ENCODE data around the gene FNBP1.

DNA sequence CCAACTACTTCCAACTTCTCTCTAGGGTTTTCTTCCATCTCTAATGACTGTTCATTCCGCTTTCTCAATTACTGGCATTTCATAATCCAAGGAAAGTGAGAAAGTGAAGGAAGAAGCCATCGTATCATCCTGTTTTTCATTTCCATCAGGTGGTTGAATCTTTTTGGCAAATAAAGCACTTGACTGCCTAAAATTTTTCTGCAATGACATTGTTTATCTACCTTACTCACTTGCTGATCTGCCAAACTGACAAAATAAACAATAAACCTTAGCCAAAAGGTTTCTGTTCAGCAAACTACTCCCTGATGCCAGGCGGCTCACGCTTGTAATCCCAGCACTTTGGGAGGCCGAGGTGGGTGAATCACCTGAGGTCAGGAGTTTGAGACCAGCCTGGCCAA is 18.4 kb downstream of the FNBP1 start:
- TF ChIP-seq, protein P1, sequence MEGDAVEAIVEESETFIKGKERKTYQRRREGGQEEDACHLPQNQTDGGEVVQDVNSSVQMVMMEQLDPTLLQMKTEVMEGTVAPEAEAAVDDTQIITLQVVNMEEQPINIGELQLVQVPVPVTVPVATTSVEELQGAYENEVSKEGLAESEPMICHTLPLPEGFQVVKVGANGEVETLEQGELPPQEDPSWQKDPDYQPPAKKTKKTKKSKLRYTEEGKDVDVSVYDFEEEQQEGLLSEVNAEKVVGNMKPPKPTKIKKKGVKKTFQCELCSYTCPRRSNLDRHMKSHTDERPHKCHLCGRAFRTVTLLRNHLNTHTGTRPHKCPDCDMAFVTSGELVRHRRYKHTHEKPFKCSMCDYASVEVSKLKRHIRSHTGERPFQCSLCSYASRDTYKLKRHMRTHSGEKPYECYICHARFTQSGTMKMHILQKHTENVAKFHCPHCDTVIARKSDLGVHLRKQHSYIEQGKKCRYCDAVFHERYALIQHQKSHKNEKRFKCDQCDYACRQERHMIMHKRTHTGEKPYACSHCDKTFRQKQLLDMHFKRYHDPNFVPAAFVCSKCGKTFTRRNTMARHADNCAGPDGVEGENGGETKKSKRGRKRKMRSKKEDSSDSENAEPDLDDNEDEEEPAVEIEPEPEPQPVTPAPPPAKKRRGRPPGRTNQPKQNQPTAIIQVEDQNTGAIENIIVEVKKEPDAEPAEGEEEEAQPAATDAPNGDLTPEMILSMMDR (conservative IDR thresholded peaks at IDR 0.05 in 1 of 2, IDR thresholded peaks at IDR 0.05 in 1 of 2; ENCODE audit: low read depth in 1 of 2, low read length in 2 of 2) = no peak
- TF ChIP-seq EZH2 (IDR thresholded peaks at IDR 0.05; ENCODE audit: low read length, missing control alignments) = no peak

All from fibroblast of lung (primary cell).